Kidney (tissue), 14 donors: ENCODE results near the gene LTBP4. TPM values are rescaled to one million over a fixed set of nuclear protein-coding genes. Genes with fewer than 3 reads are reported as not detected.

ENCODE experiments used
- DNase-seq, 5 donors: peaks; one replicate each; pipeline ENCODE4 v3.0.0-alpha.2; 2013 to 2020
- FAIRE-seq: peaks from 2 replicates; lab custom pipeline; 2012; peaks lifted over from hg19 to GRCh38; lab: Jason Lieb, UNC
- H3K27ac ChIP-seq, 2 donors: one replicate each; pipeline ENCODE4 v1.7.0; 2013; ENCODE audit warnings: low read depth in 2 of 2, low read length in 2 of 2, inconsistent platforms in 1 of 2
- H3K27me3 ChIP-seq: one replicate; pipeline ENCODE4 v1.7.1; 2013; ENCODE audit warnings: low read length, inconsistent platforms; ENCODE audit not compliant: control insufficient read depth, insufficient read depth
- H3K36me3 ChIP-seq, 3 donors: one replicate each; pipeline versions ENCODE4 v1.7.0 to v1.7.1; 2013; ENCODE audit warnings: low read length in 3 of 3, control low read depth in 1 of 3, inconsistent platforms in 1 of 3; ENCODE audit not compliant: insufficient read depth in 3 of 3, control insufficient read depth in 2 of 3
- H3K4me1 ChIP-seq, 3 donors: one replicate each; pipeline versions ENCODE4 v1.7.0 to v1.7.1; 2013; ENCODE audit warnings: low read length in 3 of 3, inconsistent platforms in 1 of 3, low read depth in 1 of 3; ENCODE audit not compliant: control insufficient read depth in 2 of 3, insufficient read depth in 2 of 3
- H3K4me3 ChIP-seq, 3 donors: one replicate each; pipeline versions ENCODE4 v1.7.0 to v1.8.1; 2013; ENCODE audit warnings: low read length in 3 of 3, control low read depth in 1 of 3, inconsistent platforms in 1 of 3
- H3K9ac ChIP-seq, 3 donors: one replicate each; pipeline versions ENCODE4 v1.7.0 to v1.7.1; 2013; ENCODE audit warnings: low read length in 3 of 3, control low read depth in 1 of 3, inconsistent platforms in 1 of 3
- H3K9me3 ChIP-seq, 3 donors: one replicate each; pipeline versions ENCODE4 v1.7.0 to v1.7.1; 2013; ENCODE audit warnings: low read length in 3 of 3, control low read depth in 1 of 3, inconsistent platforms in 1 of 3; ENCODE audit not compliant: control insufficient read depth in 2 of 3, insufficient read depth in 1 of 3
- CTCF ChIP-seq: IDR thresholded peaks from 3 replicates; pipeline ENCODE4 v1.5.1; 2012; ENCODE audit warnings: mild to moderate bottlenecking, moderate library complexity, borderline replicate concordance; ENCODE audit not compliant: insufficient read depth; ENCODE audit errors: extremely low read depth
- intact Hi-C: fragments of 100-400 bp; cut with DNase I; formaldehyde crosslinking; loops from one replicate; pipeline ENCODE4 v1.11.1; 2022
- polyA plus RNA-seq: library from polyadenylated mRNA; stranded (reverse); fragments of 350-450 nt; fragmentation: Illumina TruSeq; extraction: RNeasy Lipid Tissue Mini Kit (QIAGEN cat#74804); gene quantifications from one replicate; pipeline ENCODE4 v1.2.3, GENCODE V29; 2014; ENCODE audit warnings: low read depth, low replicate concordance; ENCODE audit not compliant: insufficient read depth
- total RNA-seq: library from RNA; stranded (reverse); fragmentation: NEBNext Ultra II Directional; extraction: Animal tissue kit (Norgen Biotek cat#: 25700); gene quantifications from one replicate; pipeline ENCODE4 v1.2.1, GENCODE V29; 2021
- donor health status: control.
- donor health status: control.
- donor health status: control.
- donor health status: control.
- donor health status: control.
- donor health status: DM: yes; HTN: yes; CAD: no.
- donor health status: Normal renal cell carcinoma (clear cell type).

Gene LTBP4
- total and polyA plus RNA-seq, 2 donors from 2014 or later = 52.1 to 155 TPM

- no peaks in the 10 kb centered on the region for H3K4me1 ChIP-seq
- H3K4me3 ChIP-seq = no peak overlapping the region
- TF ChIP-seq CTCF = no peak
- H3K9me3 ChIP-seq = no peaks in the 10 kb centered on the region
- H3K27me3 ChIP-seq = no peaks in the 10 kb centered on the region
- FAIRE-seq = no peak
- H3K27ac ChIP-seq = no peak overlapping the region
- no peak overlapping the region for H3K9ac ChIP-seq
- DNase-seq = peak in 1 of 5 donors; percentile 59
- intact Hi-C loops = no loop called here
- peaks cover 5 to 29% (median 12%) of the 10 kb centered on the region in 3 donors for H3K36me3 ChIP-seq
Measured at GRCh38 chr19:40677156-40677555, 76.0 kb downstream of the LTBP4 start.

Other genes with a start within 250 kb of the LTBP4 start
- 0.09 TPM for gene HIPK4, start 211.2 kb upstream of the LTBP4 start, total RNA-seq
- gene HIPK4, start 211.2 kb upstream of the LTBP4 start, polyA plus RNA-seq = not detected
- 4.5 TPM for gene PRX, start 188.0 kb upstream of the LTBP4 start, total RNA-seq
- gene PRX, start 188.0 kb upstream of the LTBP4 start, polyA plus RNA-seq = 12.6 TPM
- gene SERTAD1, start 175.4 kb upstream of the LTBP4 start, total RNA-seq = 14.8 TPM
- gene SERTAD1, start 175.4 kb upstream of the LTBP4 start, polyA plus RNA-seq = 18.2 TPM
- gene SERTAD3, start 157.0 kb upstream of the LTBP4 start, total RNA-seq = 38.4 TPM
- gene SERTAD3, start 157.0 kb upstream of the LTBP4 start, polyA plus RNA-seq = 29.9 TPM
- gene BLVRB, start 135.6 kb upstream of the LTBP4 start, total RNA-seq = 89.9 TPM
- 248 TPM for gene BLVRB, start 135.6 kb upstream of the LTBP4 start, polyA plus RNA-seq
- gene SPTBN4, start 134.4 kb upstream of the LTBP4 start, total RNA-seq = 0.82 TPM
- 4.6 TPM for gene SPTBN4, start 134.4 kb upstream of the LTBP4 start, polyA plus RNA-seq
- 69.6 TPM for gene SHKBP1, start 24.5 kb upstream of the LTBP4 start, total RNA-seq
- 91.3 TPM for gene SHKBP1, start 24.5 kb upstream of the LTBP4 start, polyA plus RNA-seq
- gene NUMBL, start 89.3 kb downstream of the LTBP4 start, total RNA-seq = 24.3 TPM
- 3.3 TPM for gene NUMBL, start 89.3 kb downstream of the LTBP4 start, polyA plus RNA-seq
- gene COQ8B, start 115.5 kb downstream of the LTBP4 start, total RNA-seq = 55.3 TPM
- 45.8 TPM for gene COQ8B, start 115.5 kb downstream of the LTBP4 start, polyA plus RNA-seq
- gene ITPKC, start 115.7 kb downstream of the LTBP4 start, total RNA-seq = 27.9 TPM
- gene ITPKC, start 115.7 kb downstream of the LTBP4 start, polyA plus RNA-seq = 14.3 TPM
- gene ACTMAP, start 149.1 kb downstream of the LTBP4 start, total RNA-seq = 8.7 TPM
- 8.9 TPM for gene ACTMAP, start 149.1 kb downstream of the LTBP4 start, polyA plus RNA-seq
- gene SNRPA, start 149.8 kb downstream of the LTBP4 start, total RNA-seq = 48.7 TPM
- gene SNRPA, start 149.8 kb downstream of the LTBP4 start, polyA plus RNA-seq = 52.6 TPM
- gene MIA, start 174.2 kb downstream of the LTBP4 start, total RNA-seq = 6.5 TPM
- gene MIA, start 174.2 kb downstream of the LTBP4 start, polyA plus RNA-seq = not detected
- 42.1 TPM for gene RAB4B, start 176.9 kb downstream of the LTBP4 start, total RNA-seq
- gene RAB4B, start 176.9 kb downstream of the LTBP4 start, polyA plus RNA-seq = 61.7 TPM
- 96.0 TPM for gene EGLN2, start 197.8 kb downstream of the LTBP4 start, total RNA-seq
- gene EGLN2, start 197.8 kb downstream of the LTBP4 start, polyA plus RNA-seq = 96.3 TPM
- gene CYP2A6, start 249.1 kb downstream of the LTBP4 start, total RNA-seq = not detected
- gene CYP2A6, start 249.1 kb downstream of the LTBP4 start, polyA plus RNA-seq = not detected